HCT116 (cell line): ENCODE data around the gene ELN. TPM values are rescaled to one million over a fixed set of nuclear protein-coding genes. Genes with fewer than 3 reads are reported as not detected.

ENCODE experiments used
- ATAC-seq: fragments of 200-7000 bp; cut with Tn5 transposase; 2 replicates; pipeline ENCODE4 v1.9.1; 2020; ENCODE audit warnings: mild to moderate bottlenecking, moderate library complexity
- BruUV-seq: library from RNA; stranded (reverse); fragments of 400-500 nt; replicated peaks from 2 replicates; lab custom pipeline; 2021; lab: Mats Ljungman, UMichigan
- CTCF ChIA-PET: fragments of 300-600 bp; sonication (Branson Sonifier 250); formaldehyde crosslinking; loops from one replicate; lab custom pipeline; 2021; ENCODE audit warnings: antibody characterized with exemption; lab: Charles Lee
- POLR2A ChIA-PET: fragments of 300-600, 350-600 bp; sonication (Branson Sonifier 250); formaldehyde crosslinking; loops from one replicate; lab custom pipeline; 2021; ENCODE audit warnings: antibody characterized with exemption; lab: Charles Lee
- RAD21 ChIA-PET, 2 experiments: fragments of 300-600 bp; sonication (Branson Sonifier 250); formaldehyde crosslinking; loops; one replicate each; lab custom pipeline; 2023; ENCODE audit warnings: low total read pairs in 2 of 2; ENCODE audit not compliant: uncharacterized antibody in 2 of 2, unreplicated experiment in 2 of 2, low non-redundant PET in 1 of 2; lab: Charles Lee
- DNase-seq: peaks from one replicate; pipeline ENCODE4 v3.0.0-alpha.2; 2010; ENCODE audit warnings: low read depth, low spot score
- H2AFZ ChIP-seq: fragments of 200-600 bp; shearing (Covaris generic), sonication (generic); 2 replicates; pipeline ENCODE4 v1.6.1; 2017; ENCODE audit warnings: low read depth, mixed run types, mixed read lengths, antibody characterized with exemption, low read length; ENCODE audit not compliant: poor library complexity, severe bottlenecking
- H3K27ac ChIP-seq: 2 replicates; pipeline ENCODE4 v1.5.1; 2012; ENCODE audit warnings: low read depth, low read length
- H3K27me3 ChIP-seq: fragments of 200-600 bp; sonication (generic); 2 replicates; pipeline ENCODE4 v1.6.1; 2016; ENCODE audit warnings: mixed run types, low read length, mixed read lengths; ENCODE audit not compliant: insufficient read depth
- H3K36me3 ChIP-seq, 2 experiments: fragments of 200-500 bp in 1 of 2; fragments of 200-600 bp in 1 of 2; sonication (Bioruptor generic) in 1 of 2; sonication (generic) in 1 of 2; 2 replicates each; pipeline versions ENCODE4 v1.5.1 to v1.6.1; 2014 to 2016; ENCODE audit warnings: low read length in 2 of 2, inconsistent platforms in 1 of 2, mixed read lengths in 1 of 2, mixed run types in 1 of 2; ENCODE audit not compliant: insufficient read depth in 2 of 2, control insufficient read depth in 1 of 2
- H3K4me1 ChIP-seq, 2 experiments: fragments of 200-600 bp in 1 of 2; sonication (generic) in 1 of 2; 2 replicates each; pipeline versions ENCODE4 v1.5.1 to v1.6.1; 2012 to 2017; ENCODE audit warnings: low read length in 2 of 2, inconsistent platforms in 1 of 2, mild to moderate bottlenecking in 1 of 2, mixed read lengths in 1 of 2, mixed run types in 1 of 2, moderate library complexity in 1 of 2; ENCODE audit not compliant: insufficient read depth in 2 of 2, control insufficient read depth in 1 of 2
- H3K4me2 ChIP-seq: fragments of 200-600 bp; sonication (generic); 2 replicates; pipeline ENCODE4 v1.6.1; 2017; ENCODE audit warnings: mixed run types, low read length, mixed read lengths
- H3K4me3 ChIP-seq, 2 experiments: fragments of 200-600 bp in 1 of 2; sonication (generic) in 1 of 2; replicated peaks in 1 of 2; 2 replicates each; pipeline ENCODE4 v1.5.1; 2011 to 2016; ENCODE audit warnings: low read length in 2 of 2, control low read depth in 1 of 2, low read depth in 1 of 2, mild to moderate bottlenecking in 1 of 2, mixed read lengths in 1 of 2, mixed run types in 1 of 2
- H3K79me2 ChIP-seq: fragments of 200-600 bp; sonication (generic); 2 replicates; pipeline ENCODE4 v1.6.1; 2017; ENCODE audit warnings: mild to moderate bottlenecking, mixed run types, low read length, moderate library complexity, mixed read lengths; ENCODE audit not compliant: insufficient read depth
- H3K9ac ChIP-seq: fragments of 200-600 bp; sonication (generic); 2 replicates; pipeline ENCODE4 v1.6.1; 2016; ENCODE audit warnings: low read length, mixed read lengths
- H3K9me2 ChIP-seq: fragments of 200-600 bp; sonication (generic), shearing (Covaris generic); 2 replicates; pipeline ENCODE4 v1.6.1; 2017; ENCODE audit warnings: mixed run types, mild to moderate bottlenecking, moderate library complexity; ENCODE audit not compliant: insufficient read depth
- H3K9me3 ChIP-seq, 2 experiments: fragments of 200-500 bp in 1 of 2; fragments of 200-600 bp in 1 of 2; sonication (Bioruptor generic) in 1 of 2; sonication (generic) in 1 of 2; 2 replicates each; pipeline ENCODE4 v1.6.1; 2014 to 2017; ENCODE audit warnings: low read length in 2 of 2, mixed read lengths in 2 of 2, inconsistent platforms in 1 of 2, low read depth in 1 of 2, mild to moderate bottlenecking in 1 of 2, mixed run types in 1 of 2, moderate library complexity in 1 of 2; ENCODE audit not compliant: control insufficient read depth in 1 of 2, insufficient read depth in 1 of 2
- H4K20me1 ChIP-seq: fragments of 200-600 bp; sonication (generic), shearing (Covaris generic); 2 replicates; pipeline ENCODE4 v1.6.1; 2017; ENCODE audit warnings: mixed run types, mild to moderate bottlenecking, moderate library complexity; ENCODE audit not compliant: insufficient read depth
- CEBPB ChIP-seq: IDR thresholded peaks from 2 replicates; pipeline ENCODE4 v1.6.1; 2012; ENCODE audit warnings: low read depth
- CTCF ChIP-seq, 3 experiments: fragments of 200-600 bp in 1 of 3; sonication (generic) in 1 of 3; IDR thresholded peaks in 2 of 3; conservative IDR thresholded peaks in 1 of 3; 2 replicates each; pipeline ENCODE4 v1.5.1; 2012 to 2017; ENCODE audit warnings: low read depth in 2 of 3, low read length in 2 of 3, antibody characterized with exemption in 1 of 3, borderline replicate concordance in 1 of 3, control low read depth in 1 of 3, mild to moderate bottlenecking in 1 of 3, mixed read lengths in 1 of 3, mixed run types in 1 of 3, moderate library complexity in 1 of 3; ENCODE audit not compliant: insufficient read depth in 1 of 3
- EGR1 ChIP-seq: IDR thresholded peaks from 2 replicates; pipeline ENCODE4 v1.6.1; 2012; ENCODE audit warnings: low read depth
- EZH2 ChIP-seq: fragments of 200-600 bp; sonication (generic); IDR thresholded peaks from 2 replicates; pipeline ENCODE4 v1.6.1; 2017; ENCODE audit warnings: antibody characterized with exemption, mixed run types
- JUND ChIP-seq: IDR thresholded peaks from 2 replicates; pipeline ENCODE4 v1.6.1; 2012
- MAX ChIP-seq: IDR thresholded peaks from 2 replicates; pipeline ENCODE4 v1.6.1; 2012
- POLR2A ChIP-seq: IDR thresholded peaks from 2 replicates; pipeline ENCODE4 v1.7.0; 2011; ENCODE audit warnings: borderline replicate concordance; ENCODE audit not compliant: insufficient read depth, insufficient read length; ENCODE audit errors: extremely low read depth
- POLR2AphosphoS5 ChIP-seq: IDR thresholded peaks from 2 replicates; pipeline ENCODE4 v1.6.1; 2011; ENCODE audit warnings: mild to moderate bottlenecking, low read depth, low read length, moderate library complexity
- REST ChIP-seq: IDR thresholded peaks from 2 replicates; pipeline ENCODE4 v1.6.1; 2012; ENCODE audit warnings: low read depth
- SIN3A ChIP-seq: IDR thresholded peaks from 2 replicates; pipeline ENCODE4 v1.6.1; 2012; ENCODE audit warnings: low read depth
- SP1 ChIP-seq: IDR thresholded peaks from 2 replicates; pipeline ENCODE4 v1.6.1; 2012; ENCODE audit warnings: low read depth
- SRF ChIP-seq: IDR thresholded peaks from 2 replicates; pipeline ENCODE4 v1.6.1; 2012; ENCODE audit warnings: low read depth
- YY1 ChIP-seq: IDR thresholded peaks from 2 replicates; pipeline ENCODE4 v1.6.1; 2011; ENCODE audit warnings: low read length, low read depth, moderate library complexity, mild to moderate bottlenecking; ENCODE audit not compliant: insufficient replicate concordance; ENCODE audit errors: extremely low read depth
- ZBTB33 ChIP-seq: IDR thresholded peaks from 2 replicates; pipeline ENCODE4 v1.6.1; 2011; ENCODE audit warnings: mild to moderate bottlenecking, low read length, moderate library complexity; ENCODE audit not compliant: insufficient replicate concordance; ENCODE audit errors: extremely low read depth
- ZFX ChIP-seq: fragments of 450-650 bp; IDR thresholded peaks from 2 replicates; pipeline ENCODE4 v1.6.1; 2017
- ZNF274 ChIP-seq: fragments of 200-500 bp; sonication (Bioruptor generic); IDR thresholded peaks from 2 replicates; pipeline ENCODE4 v1.6.1; 2014; ENCODE audit warnings: mild to moderate bottlenecking, low read depth, low read length, inconsistent platforms
- intact Hi-C: fragments of 100-400 bp; cut with micrococcal nuclease; formaldehyde crosslinking; loops from 2 replicates; pipeline ENCODE4 v1.10.0; 2022
- total RNA-seq: library from RNA; stranded (reverse); gene quantifications from one replicate; pipeline ENCODE4 v1.2.1, GENCODE V29; 2021; ENCODE audit not compliant: unreplicated experiment

ELN gene
- total RNA-seq, 1 experiment from 2014 or later: 0.17 TPM

GRCh38 chr7:74057216-74057925 lies 29.4 kb downstream of the ELN start (continued):
- no peak for TF ChIP-seq POLR2AphosphoS5
- TF ChIP-seq YY1: no peak
- no peak for TF ChIP-seq CEBPB
- no peak for TF ChIP-seq ZFX
- TF ChIP-seq SP1: no peak
- no peak for TF ChIP-seq POLR2A
- TF ChIP-seq ZBTB33: no peak

GRCh38 chr7:74057987-74058386 lies 30.0 kb downstream of the ELN start:
- Histone ChIP-seq H3K4me3 (no peak overlapping the region), H3K9ac (no peak overlapping the region), H3K9me2 (no peaks in the 10 kb centered on the region), H3K4me2 (no peak overlapping the region), H3K4me1 (peaks cover 15 to 31% of the 10 kb centered on the region in 2 experiments), H3K79me2 (no peaks in the 10 kb centered on the region), H3K9me3 (no peaks in the 10 kb centered on the region), H4K20me1 (no peaks in the 10 kb centered on the region), H3K36me3 (no peaks in the 10 kb centered on the region), H2AFZ (no peak overlapping the region), H3K27me3 (peaks cover 3% of the 10 kb centered on the region), H3K27ac (no peak overlapping the region)
- ChIA-PET CTCF (no interaction called here), POLR2A (interaction anchor here (1.0 kb wide), 1 partner anchor 76 kb away, joined by 7 read pairs; no protein-coding TSS in a partner anchor), RAD21 (no interaction called here)
- ATAC-seq: no peak
- BruUV-seq: no TSS peak
- intact Hi-C loops: no loop called here
- no peak for DNase-seq
- TF ChIP-seq POLR2AphosphoS5 (no peak), ZNF274 (no peak), EZH2 (no peak), CTCF (IDR thresholded peaks at IDR 0.05 in 2 of 3, conservative IDR thresholded peaks at IDR 0.05 in 1 of 3; ENCODE audit: borderline replicate concordance in 1 of 3, insufficient read depth in 1 of 3, low read depth in 2 of 3, low read length in 2 of 3) (no peak), EGR1 (no peak), POLR2A (no peak), ZFX (no peak), SRF (no peak), REST (no peak), SIN3A (no peak), YY1 (no peak), JUND (no peak), MAX (no peak)
